Stimulated activated CD4-positive, alpha-beta T cell treated with anti-CD3 and anti-CD28 coated beads, Interleukin-15, amount 100 ng/mL, for 1 hour (primary cell): ENCODE measurements around the gene NEK5.

ENCODE experiments used
- DNase-seq, 2 donors: peaks; one replicate each; pipeline ENCODE4 v3.0.0-alpha.2; 2020; ENCODE audit warnings: low read depth in 1 of 2, low spot score in 1 of 2

NEK5 gene

GRCh38 chr13:51988988-51989618 lies 139.8 kb downstream of the NEK5 start:
- no peak for DNase-seq
